Measurements from ENCODE around the gene KPNA4. TPM values are rescaled to one million over a fixed set of nuclear protein-coding genes. Genes with fewer than 3 reads are reported as not detected.
A peak's percentile ranks its signal among the peaks of the same experiment; 100 is the strongest.

KPNA4 gene
- polyA plus RNA-seq, 3 donors: 4.4 to 14.7 (median 4.5) TPM

- H4K20me1 ChIP-seq (ENCODE audit: insufficient read depth, low read length): no peaks in the 10 kb centered on the region
- no peak for TF ChIP-seq CTCF (IDR thresholded peaks at IDR 0.05)
- H3K27me3 ChIP-seq (ENCODE audit: control insufficient read depth in 2 of 2, insufficient read depth in 2 of 2, low read length in 2 of 2): no peaks in the 10 kb centered on the region
- no peak overlapping the region for H2AFZ ChIP-seq (ENCODE audit: insufficient read depth, low read depth, low read length, poor library complexity, severe bottlenecking)
- Mint-ChIP-seq H3K27ac (peak overlapping the region in 1 of 7 donors; percentile 66), H3K9me3 (peaks cover 0 to 9% (median 6%) of the 10 kb centered on the region in 7 donors), H3K36me3 (peaks cover 10 to 16% of the 10 kb centered on the region in 2 donors), H3K4me1 (peaks cover 26% of the 10 kb centered on the region), H3K27me3 (ENCODE audit: low read depth in 3 of 3) (peaks cover 0 to 9% (median 0%) of the 10 kb centered on the region in 3 donors), H3K4me3 (no peak overlapping the region)
- no peak overlapping the region for H3K9ac ChIP-seq (ENCODE audit: insufficient read depth, low read length, poor library complexity, severe bottlenecking)
- H3K4me2 ChIP-seq (replicated peaks; ENCODE audit: extremely low read depth, low read length, poor library complexity, severe bottlenecking): no peak overlapping the region
- DNase-seq: no peak
- H3K9me3 ChIP-seq (replicated peaks in 1 of 2; ENCODE audit: control insufficient read depth in 1 of 2, insufficient read depth in 1 of 2, low read length in 2 of 2): no peaks in the 10 kb centered on the region
- peaks cover 16 to 30% of the 10 kb centered on the region in 2 donors for H3K4me1 ChIP-seq (ENCODE audit: control insufficient read depth in 1 of 2, insufficient read depth in 2 of 2, low read length in 2 of 2)
- peaks cover 0 to 8% of the 10 kb centered on the region in 2 donors for H3K36me3 ChIP-seq (replicated peaks in 1 of 2; ENCODE audit: control insufficient read depth in 1 of 2, insufficient read depth in 2 of 2, low read length in 2 of 2)
- no CpG with 5 or more reads among the region's 1 CpG for WGBS (ENCODE audit: insufficient coverage)
- intact Hi-C loops (cut with micrococcal nuclease): loop anchor here in 1 of 2 donors (5.0 kb wide), 1 partner anchor 44 kb away; no protein-coding TSS in a partner anchor
- no peak overlapping the region for H3K4me3 ChIP-seq (replicated peaks in 1 of 3; ENCODE audit: low read depth in 2 of 3, low read length in 3 of 3)
- peaks cover 86% of the 10 kb centered on the region for H3K79me2 ChIP-seq (ENCODE audit: insufficient read depth, low read length)
- H3K27ac ChIP-seq (ENCODE audit: low read depth in 1 of 2, low read length in 2 of 2): no peak overlapping the region
Observed at GRCh38 chr3:160445854-160446253, 119.5 kb downstream of the KPNA4 start.

Small RNA genes lying within 50 kb of the gene (small RNA-seq; reads per million reads assigned to genes)
- gene RNU7-136P (ENCODE audit: insufficient read length, low read depth): not detected

Other genes with a start within 250 kb of the KPNA4 start
- 1 to 10 TPM; 1.3 to 7.7 (median 1.4) TPM for gene IFT80, start 166.3 kb downstream of the KPNA4 start, polyA plus RNA-seq
- gene SMC4, start 165.9 kb downstream of the KPNA4 start, polyA plus RNA-seq: 10 to 100 TPM in 2 of 3 donors, 1 to 10 TPM in 1; 6.8 to 17.2 (median 14.1) TPM
- gene TRIM59, start 115.8 kb downstream of the KPNA4 start, polyA plus RNA-seq: 1 to 10 TPM; 2.5 to 4.2 (median 4.2) TPM
- not detected for gene ARL14, start 111.6 kb upstream of the KPNA4 start, polyA plus RNA-seq
- gene PPM1L, start 190.7 kb upstream of the KPNA4 start, polyA plus RNA-seq: 1 to 10 TPM; 5.5 to 9.9 (median 7.8) TPM

All from CD14-positive monocyte (primary cell).